ENCODE results near the gene SLC35B3.
A peak's percentile ranks its signal among the peaks of the same experiment; 100 is the strongest.
"Not testable (repeated sequence)": the region's sequence is repeated elsewhere in the genome, so short reads cannot be mapped to it uniquely, and the experiment has no call there.

Gene SLC35B3

GRCh38 chr6:8405946-8406345 is 29.4 kb downstream of the SLC35B3 start:
- DNase-seq, result not testable (repeated sequence)

- DNase-seq, result no peak
Measured at GRCh38 chr6:8402546-8402945, 32.8 kb downstream of the SLC35B3 start.

GRCh38 chr6:8400663-8401062 is 34.7 kb downstream of the SLC35B3 start:
- no peak for DNase-seq

DNA sequence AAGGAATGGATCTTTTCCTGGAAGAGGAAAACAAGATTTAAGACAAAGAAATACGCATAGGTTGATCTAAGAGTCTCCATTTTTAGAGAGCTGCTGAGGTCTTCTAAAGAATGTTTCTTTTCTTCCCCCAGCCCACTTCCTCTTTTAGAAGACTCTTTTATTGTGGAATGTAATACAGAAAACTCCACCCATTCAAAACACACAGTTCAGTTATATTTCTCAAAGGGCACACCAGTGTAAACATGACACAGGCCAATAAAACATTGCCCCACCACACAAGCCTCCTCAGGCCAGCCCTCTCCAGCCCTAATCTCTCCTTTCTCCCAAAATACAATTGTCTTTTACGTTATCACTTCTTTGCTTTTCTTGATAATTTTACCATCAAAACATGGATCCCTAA is 42.8 kb downstream of the SLC35B3 start:
- no peak for DNase-seq

DNA sequence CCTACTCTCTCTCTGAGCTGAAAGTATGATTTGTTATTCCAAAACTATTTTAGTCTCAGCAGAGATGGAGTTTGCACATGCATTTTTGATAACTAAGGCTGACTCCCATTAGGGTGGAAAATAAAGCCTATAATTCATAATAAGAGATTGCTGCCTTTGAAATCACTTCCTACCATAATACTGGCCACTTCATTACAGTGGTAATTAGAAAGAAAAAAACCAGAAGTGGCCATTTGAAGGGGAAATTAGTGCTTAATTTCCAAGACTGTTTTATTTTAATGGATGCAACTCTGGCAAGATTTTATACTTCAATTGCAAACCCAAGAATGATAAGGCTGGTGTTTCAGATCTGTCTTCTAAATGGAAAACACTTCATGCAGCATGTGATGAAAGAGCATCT is 43.4 kb downstream of the SLC35B3 start:
- no peak for DNase-seq

DNA sequence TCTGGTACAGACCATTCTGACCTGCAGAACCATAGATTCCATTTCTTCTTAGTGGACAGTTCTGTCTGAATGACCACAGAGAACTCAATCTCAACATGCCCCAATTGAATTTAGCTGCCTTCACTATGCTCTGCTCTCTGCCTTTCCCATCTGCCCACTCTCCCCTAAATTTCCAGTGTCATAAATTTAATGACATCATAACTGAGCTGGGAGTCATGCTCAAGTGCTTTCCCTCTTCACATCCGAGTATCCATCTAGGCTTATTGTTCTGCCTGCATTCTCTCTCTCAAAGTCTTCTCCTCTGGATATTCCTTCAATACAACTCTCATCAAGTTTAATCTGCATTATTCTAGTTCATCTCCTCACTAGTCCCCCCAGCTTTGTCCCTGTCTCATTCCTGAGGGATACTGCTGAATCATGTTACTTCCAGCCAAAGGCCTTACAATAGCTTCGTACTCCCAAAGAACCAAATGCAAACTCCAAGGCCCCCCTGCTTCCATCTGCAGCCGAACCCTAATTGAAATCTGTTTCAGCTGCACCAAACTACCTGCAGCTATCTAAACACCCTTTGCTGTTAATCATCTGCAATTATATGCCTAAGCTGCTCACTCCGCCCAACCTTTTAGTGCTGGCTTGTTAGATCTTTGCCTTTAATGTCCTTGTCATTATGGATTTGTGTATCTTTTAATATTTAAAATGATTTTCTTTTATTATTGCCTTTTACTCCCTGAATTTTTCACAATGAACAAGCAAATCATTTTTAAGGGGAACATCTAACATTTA is 46.1 kb downstream of the SLC35B3 start:
- peak; percentile 78 for DNase-seq

GRCh38 chr6:8387942-8388437 is 47.4 kb downstream of the SLC35B3 start:
- no peak for DNase-seq

- no peak for DNase-seq
Measured at GRCh38 chr6:8383584-8383983, 51.8 kb downstream of the SLC35B3 start.

- no peak for DNase-seq
Measured at GRCh38 chr6:8382434-8382833, 52.9 kb downstream of the SLC35B3 start.

- no peak for DNase-seq
Measured at GRCh38 chr6:8375916-8376315, 59.4 kb downstream of the SLC35B3 start.
